ENCODE measurements around the gene AQP5.

The AQP5 gene

DNA sequence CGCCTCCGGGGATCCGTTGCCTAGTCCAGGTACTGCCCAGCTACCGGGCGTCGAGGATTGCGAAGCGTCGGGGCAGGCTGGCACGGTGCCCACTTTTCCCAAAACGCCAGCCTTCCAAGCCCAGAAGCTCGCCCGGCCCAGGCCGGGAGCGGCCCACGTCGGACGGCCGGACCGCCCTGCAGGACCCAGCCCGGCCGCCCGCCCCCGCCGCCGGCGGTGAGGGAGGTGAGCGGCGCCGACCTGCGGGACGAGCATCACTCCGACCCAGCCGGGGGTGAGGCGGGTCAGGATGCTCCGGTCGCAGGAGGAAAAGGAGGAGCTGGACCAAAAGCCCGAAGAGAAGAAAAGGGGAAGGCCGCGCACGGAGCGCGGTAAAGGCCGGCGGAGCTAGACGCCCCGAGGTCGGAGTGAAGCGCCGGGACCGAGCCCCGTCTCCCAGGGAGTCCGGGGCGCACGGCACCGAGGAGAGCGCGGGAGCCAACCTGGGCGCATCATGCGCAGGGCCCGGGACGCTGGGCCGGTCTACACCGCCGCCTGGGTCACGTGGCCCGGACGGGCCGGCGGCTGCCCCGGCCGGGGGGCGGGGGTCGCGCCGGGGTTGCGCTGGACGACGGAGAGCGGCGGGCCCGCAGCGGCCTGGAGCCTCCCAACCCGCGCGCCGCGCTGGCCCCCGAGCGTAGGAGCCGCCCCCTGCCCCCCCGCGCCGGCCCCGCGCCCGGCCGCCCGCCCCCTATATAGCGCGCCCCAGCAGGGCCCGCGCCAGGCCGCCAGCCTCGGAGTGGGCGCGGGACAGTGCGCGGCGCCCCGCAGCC, at the start of gene AQP5:
TSS of gene AQP5 (plus strand) at position 762 of the 812 bp plus-strand sequence. CDS start 146 bp downstream, outside the sequence.
- no peak for FAIRE-seq

- FAIRE-seq = no peak
Measured at GRCh38 chr12:49912345-49913255, 49.1 kb upstream of the AQP5 start.

- FAIRE-seq = no peak
Measured at GRCh38 chr12:49916129-49916919, 45.3 kb upstream of the AQP5 start.

- FAIRE-seq = no peak
Measured at GRCh38 chr12:49917166-49917787, 44.4 kb upstream of the AQP5 start.

GRCh38 chr12:49917788-49918173, 43.9 kb upstream of the AQP5 start:
- no peak for FAIRE-seq

DNA sequence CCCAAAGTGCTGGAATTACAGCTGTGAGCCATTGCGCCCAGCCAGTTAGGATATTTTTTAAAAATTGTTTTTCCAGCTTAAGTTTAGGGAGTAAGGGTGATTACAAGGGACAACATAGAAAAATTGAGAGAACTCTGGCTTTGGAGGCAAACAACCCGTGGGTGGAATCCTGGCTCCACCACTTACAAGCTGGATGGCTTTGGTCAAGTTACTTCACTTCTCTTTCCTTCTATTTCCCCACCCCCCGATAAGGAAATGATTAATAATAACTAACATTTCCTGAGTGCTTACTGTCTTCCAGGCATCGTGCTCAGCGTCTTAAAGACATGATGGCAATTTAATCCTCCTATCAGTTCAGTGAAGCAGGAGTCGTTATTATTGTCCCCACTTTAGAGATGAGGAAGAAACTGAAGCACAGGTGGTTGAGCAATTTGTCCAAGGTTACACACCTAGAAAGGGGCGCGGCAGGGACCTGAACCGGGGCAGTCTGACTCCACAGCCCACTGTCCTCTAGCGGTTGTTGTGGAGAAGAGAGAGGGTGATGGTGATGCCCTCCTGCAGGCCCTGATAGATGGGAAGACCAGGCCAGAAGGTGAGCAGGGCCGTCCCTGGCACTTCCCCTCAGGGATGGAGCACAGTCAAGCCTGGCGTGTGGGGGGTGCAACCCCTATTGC, 41.3 kb upstream of the AQP5 start:
- no peak for FAIRE-seq

DNA sequence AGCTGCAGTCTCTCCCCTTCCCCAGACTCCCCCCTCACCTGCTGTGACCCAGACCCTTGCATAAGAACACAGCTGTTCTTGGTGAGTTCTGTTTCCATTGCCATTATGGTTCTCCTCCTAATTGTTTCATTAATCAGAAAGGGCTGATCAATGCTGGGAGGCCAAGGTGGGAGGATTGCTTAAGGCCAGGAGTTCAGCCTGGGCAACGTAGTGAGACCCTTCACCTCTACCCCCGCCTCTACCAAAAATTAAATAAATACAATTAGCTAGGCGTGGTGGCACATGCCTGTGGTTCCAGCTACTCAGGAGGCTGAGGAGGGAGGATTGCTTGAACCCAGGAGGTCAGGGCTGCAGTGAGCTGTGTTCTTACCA, 40.8 kb upstream of the AQP5 start:
- FAIRE-seq = no peak

DNA sequence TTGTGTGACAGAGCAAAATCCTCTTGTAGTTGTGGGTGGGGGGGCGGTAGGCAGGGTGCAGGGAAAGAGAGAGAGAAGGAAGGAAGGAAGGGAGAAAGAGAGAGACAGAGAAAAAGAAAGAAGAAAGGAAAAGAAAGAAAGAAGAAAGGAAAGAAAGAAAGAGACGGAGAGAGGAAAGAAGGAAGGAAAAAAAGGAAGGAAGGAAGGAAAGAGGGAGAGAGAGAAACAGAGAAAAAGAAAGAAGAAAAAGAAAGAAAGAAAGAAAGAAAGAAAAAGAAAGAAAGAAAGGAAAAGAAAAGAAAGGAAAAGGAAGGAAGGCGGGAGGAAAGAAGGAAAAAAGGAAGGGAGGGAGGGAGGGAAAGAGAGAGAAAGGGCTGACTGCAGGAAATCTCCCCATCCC, 40.4 kb upstream of the AQP5 start:
- FAIRE-seq = no peak

- no peak for FAIRE-seq
Measured at GRCh38 chr12:49921936-49922335, 39.7 kb upstream of the AQP5 start.

DNA sequence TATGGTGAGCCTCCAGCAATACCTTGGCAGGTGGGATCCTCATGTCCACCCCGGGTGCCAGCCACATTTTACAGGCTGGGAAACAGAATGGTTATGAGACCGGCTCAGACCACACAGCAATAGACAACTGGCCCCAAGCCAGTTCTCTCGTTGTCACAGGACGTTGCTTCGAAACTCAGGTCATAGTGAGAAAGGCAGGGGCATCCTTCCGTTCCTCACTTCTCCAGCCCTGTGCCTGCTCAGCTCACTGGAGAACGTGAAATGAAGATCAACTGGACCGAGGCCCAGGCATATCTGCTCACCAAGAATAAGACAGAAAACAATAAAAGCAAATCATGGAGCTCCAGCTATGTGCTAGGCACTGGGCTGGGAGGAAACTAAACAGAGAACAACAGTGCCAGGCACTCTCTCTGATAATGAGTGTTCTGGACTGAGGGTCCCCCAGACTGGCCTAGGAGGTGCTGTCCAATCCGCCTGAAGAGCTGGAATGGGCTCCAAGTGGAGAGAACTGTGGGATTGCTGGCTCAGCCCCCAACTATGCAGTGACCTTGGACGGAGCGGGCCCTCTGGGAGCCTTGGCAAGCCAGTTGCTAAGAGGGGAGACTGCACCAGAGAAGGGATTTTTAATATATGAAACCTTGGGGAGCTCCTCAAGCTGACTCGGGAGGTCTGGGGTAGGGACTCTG, 39.2 kb upstream of the AQP5 start:
- FAIRE-seq = no peak

- no peak for FAIRE-seq
Measured at GRCh38 chr12:49923035-49923644, 38.5 kb upstream of the AQP5 start.

DNA sequence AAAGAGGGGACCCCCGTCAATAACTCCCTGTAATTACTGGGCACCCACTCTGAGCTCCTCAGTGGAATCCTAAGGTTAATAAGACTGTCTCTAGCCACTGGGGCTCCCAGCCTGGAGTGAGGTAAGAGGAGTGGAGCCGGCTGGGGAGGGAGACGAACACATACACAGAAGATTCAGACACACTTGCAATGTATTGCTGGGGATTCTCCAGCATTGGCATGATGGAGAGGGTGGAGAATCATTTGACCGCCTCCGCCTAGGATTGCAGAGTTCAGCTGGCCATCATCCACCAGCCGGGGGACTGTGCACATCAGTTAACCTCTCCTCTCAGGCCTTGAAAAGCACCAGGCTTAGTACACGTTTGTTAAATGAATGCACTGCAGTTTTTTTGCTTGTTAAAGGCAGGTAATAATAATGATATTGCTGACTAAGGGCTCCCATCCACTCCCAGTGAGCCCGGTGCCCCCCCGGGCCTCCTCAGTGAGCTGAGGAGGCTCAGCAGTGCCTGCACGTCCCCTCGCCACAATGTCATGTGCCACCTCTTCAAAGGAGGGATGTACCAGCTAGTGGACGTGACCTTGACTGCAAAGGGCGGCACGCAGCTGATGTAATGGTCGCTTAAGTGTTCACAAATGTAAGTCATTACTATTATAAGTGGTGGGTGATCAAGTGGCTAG, 37.7 kb upstream of the AQP5 start:
- FAIRE-seq = no peak

- no peak for FAIRE-seq
Measured at GRCh38 chr12:49924628-49925246, 36.9 kb upstream of the AQP5 start.

DNA sequence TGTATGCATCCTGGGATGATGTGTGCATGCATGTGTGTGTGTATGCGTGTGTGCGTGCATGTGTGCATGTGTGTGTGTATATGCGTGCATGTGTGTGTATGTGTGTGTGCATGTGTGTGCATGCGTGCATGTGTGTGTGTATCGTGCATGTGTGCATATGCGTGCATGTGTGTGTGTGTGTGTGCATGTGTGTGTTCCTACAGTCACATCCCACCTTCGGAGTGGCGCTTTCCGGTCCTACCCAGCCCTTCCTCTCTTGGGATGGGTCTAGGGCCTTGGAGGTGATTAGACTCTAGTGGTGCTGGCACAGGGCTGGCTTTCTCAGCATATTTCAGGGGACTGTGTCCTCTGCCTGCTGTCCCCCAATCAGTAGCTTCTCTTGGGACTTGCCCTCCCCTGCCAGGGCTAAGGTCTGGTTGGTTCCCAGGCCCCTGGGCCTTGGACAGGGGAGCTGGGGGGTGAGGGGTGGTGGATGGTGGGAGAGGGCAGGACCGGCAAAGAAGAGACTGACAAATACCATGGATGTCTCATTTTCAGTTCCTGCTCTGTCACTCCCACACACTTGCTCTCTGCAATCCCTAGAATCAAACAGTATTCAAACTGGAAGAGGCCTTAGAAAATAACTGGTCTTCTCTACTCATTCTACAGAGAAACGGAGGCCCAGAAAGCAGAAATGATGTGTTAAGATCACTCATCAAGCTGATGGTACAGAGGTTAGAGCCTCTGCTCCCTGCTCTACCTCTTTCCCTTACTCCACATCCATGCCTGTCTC, 36.1 kb upstream of the AQP5 start:
- no peak for FAIRE-seq

DNA sequence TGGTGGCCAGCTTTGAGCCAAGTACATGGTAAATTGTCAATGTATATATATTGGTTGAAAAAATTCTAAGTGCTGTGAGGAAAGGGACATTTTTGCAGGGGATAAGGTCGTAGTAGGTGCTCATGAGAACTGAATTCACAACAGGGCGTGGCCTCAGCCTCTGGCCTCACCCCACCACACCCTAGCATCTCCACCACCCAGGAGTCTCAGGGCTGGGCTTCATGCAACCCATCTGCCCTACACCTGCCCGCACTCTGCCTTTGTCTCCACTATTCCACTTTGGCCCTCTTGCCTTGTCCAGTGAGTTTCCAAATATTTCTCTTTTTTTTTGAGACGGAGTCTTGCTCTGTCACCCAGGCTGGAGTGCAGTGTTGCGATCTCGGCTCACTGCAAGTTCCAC, 33.2 kb upstream of the AQP5 start:
- FAIRE-seq = no peak

GRCh38 chr12:49929581-49929980, 32.1 kb upstream of the AQP5 start:
- FAIRE-seq = no peak

- no peak for FAIRE-seq
Measured at GRCh38 chr12:49930515-49931288, 31.0 kb upstream of the AQP5 start.

DNA sequence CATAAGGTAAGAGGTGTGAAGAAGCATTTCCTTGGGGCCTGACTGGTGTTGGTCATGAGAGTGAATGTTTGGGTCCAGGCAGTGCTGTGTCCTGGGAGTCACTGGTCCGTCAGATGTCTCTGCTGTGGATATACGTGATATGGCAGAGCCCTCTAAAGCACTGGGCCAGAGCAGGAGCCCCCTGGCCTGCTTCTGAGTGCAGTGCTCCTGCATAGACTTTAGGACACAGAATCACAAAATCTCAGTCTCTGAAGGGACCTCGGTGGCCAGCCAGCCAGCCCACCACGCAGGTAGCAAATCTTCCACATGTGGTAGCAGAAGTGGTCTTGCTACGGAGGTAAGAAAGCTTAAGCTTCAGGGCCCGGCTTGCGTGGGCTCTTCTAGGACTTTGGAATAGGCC, 29.6 kb upstream of the AQP5 start:
- no peak for FAIRE-seq
